Right lobe of liver (tissue), 6 donors: Measurements from ENCODE around the gene PFN3. TPM values are rescaled to one million over a fixed set of nuclear protein-coding genes. Genes with fewer than 3 reads are reported as not detected.
A peak's percentile ranks its signal among the peaks of the same experiment; 100 is the strongest.

Experiments used
- ATAC-seq, 4 donors: fragments of 200-7000 bp; cut with Tn5 transposase; one replicate each; pipeline ENCODE4 v1.9.1; 2020; ENCODE audit warnings: mild to moderate bottlenecking in 4 of 4, moderate library complexity in 4 of 4
- DNase-seq, 3 donors: peaks; one replicate each; pipeline ENCODE4 v3.0.0-alpha.2; 2020
- H3K27ac ChIP-seq, 3 donors: fragments of 200-600 bp; one replicate each; pipeline ENCODE4 v1.8.0; 2022
- H3K27me3 ChIP-seq, 2 donors: fragments of 200-600 bp; one replicate each; pipeline ENCODE4 v1.8.0; 2022
- H3K36me3 ChIP-seq, 4 donors: fragments of 200-600 bp; sonication (generic) in 1 of 4; one replicate each; pipeline versions ENCODE4 v1.5.1 to v1.8.0; 2017 to 2022; ENCODE audit warnings: control low read depth in 1 of 4
- H3K4me1 ChIP-seq, 4 donors: fragments of 200-600 bp; sonication (generic) in 1 of 4; one replicate each; pipeline versions ENCODE4 v1.5.1 to v1.8.0; 2017 to 2022; ENCODE audit warnings: control low read depth in 1 of 4
- H3K4me3 ChIP-seq, 3 donors: fragments of 200-600 bp; one replicate each; pipeline ENCODE4 v1.8.0; 2022
- H3K9me3 ChIP-seq, 4 donors: fragments of 200-600 bp; sonication (generic) in 1 of 4; one replicate each; pipeline versions ENCODE4 v1.5.1 to v1.8.0; 2017 to 2022; ENCODE audit warnings: control low read depth in 1 of 4
- CTCF ChIP-seq, 4 donors: fragments of 200-600 bp in 3 of 4; fragments of 450-650 bp in 1 of 4; IDR thresholded peaks; one replicate each; pipeline versions ENCODE4 v1.5.1 to v1.8.0; 2016 to 2022; ENCODE audit warnings: antibody characterized with exemption in 4 of 4, mild to moderate bottlenecking in 2 of 4
- POLR2A ChIP-seq: fragments of 450-650 bp; IDR thresholded peaks from one replicate; pipeline ENCODE4 v1.6.1; 2017; ENCODE audit warnings: antibody characterized with exemption, mild to moderate bottlenecking
- WGBS: methylation state at CpG from one replicate; pipeline ENCODE4 v1.1.6; 2018; ENCODE audit warnings: low coverage, low lambda C conversion rate; ENCODE audit not compliant: insufficient coverage; ENCODE audit errors: missing lambda C conversion rate; 5-methylcytosine and 5-hydroxymethylcytosine counted together
- intact Hi-C, 2 donors: fragments of 100-400 bp; cut with DNase I; formaldehyde crosslinking; loops; one replicate each; pipeline versions ENCODE4 v1.11.2 to v1.14.1; 2022
- total RNA-seq, 6 experiments: library from RNA; depleted of rRNA in 2 of 6; stranded (reverse); fragments of >200 nt in 2 of 6; fragmentation: NEBNext Ultra II Directional in 3 of 6; extraction: Animal tissue kit (Norgen Biotek cat#: 25700) in 3 of 6; gene quantifications; one replicate each; pipeline versions ENCODE4 v1.1.0 to v1.2.4, GENCODE V29; 2016 to 2023
- donor health status: DM: no; HTN: yes; CAD: no.
- donor health status: DM: no; HTN: no; CAD: no.
- donor health status: DM: no; HTN: no; CAD: no.
- donor health status: DM: no; HTN: yes; CAD: no.
- donor health status: DM: no; HTN: yes; CAD: no.

Gene PFN3
- total RNA-seq, 6 experiments from 2014 or later = not detected

- peak overlapping the region in 2 of 3 donors; percentile 94 to 95 for H3K27ac ChIP-seq
- no peak for TF ChIP-seq CTCF (IDR thresholded peaks at IDR 0.05)
- TF ChIP-seq POLR2A = no peak
- no peaks in the 10 kb centered on the region for H3K27me3 ChIP-seq
- peaks cover 0 to 79% (median 29%) of the 10 kb centered on the region in 4 donors for H3K4me1 ChIP-seq
- no peaks in the 10 kb centered on the region for H3K9me3 ChIP-seq
- peak overlapping the region; percentile 52 to 64 (median 57) for H3K4me3 ChIP-seq
- WGBS = 27% methylated on average over 1 of the region's 12 CpGs
- DNase-seq (peak in 2 of 3 donors; percentile 65 to 71), ATAC-seq (no peak)
- no peaks in the 10 kb centered on the region for H3K36me3 ChIP-seq
- intact Hi-C loops = no loop called here
Observed at GRCh38 chr5:177372034-177372896, 28.2 kb downstream of the PFN3 start.

GRCh38 chr5:177371120-177372033, 29.1 kb downstream of the PFN3 start:
- intact Hi-C loops = no loop called here
- H3K9me3 ChIP-seq = no peaks in the 10 kb centered on the region
- peak in 1 of 3 donors; percentile 56 for DNase-seq
- no peaks in the 10 kb centered on the region for H3K27me3 ChIP-seq
- H3K4me3 ChIP-seq = peak overlapping the region; percentile 52 to 64 (median 57)
- peak overlapping the region; percentile 29 to 95 (median 94) for H3K27ac ChIP-seq
- no peak for ATAC-seq
- TF ChIP-seq CTCF (IDR thresholded peaks at IDR 0.05) (no peak), POLR2A (no peak)
- no peaks in the 10 kb centered on the region for H3K36me3 ChIP-seq
- WGBS = 30% methylated on average over 5 of the region's 26 CpGs
- H3K4me1 ChIP-seq = peaks cover 0 to 73% (median 26%) of the 10 kb centered on the region in 4 donors

- Histone ChIP-seq H3K36me3 (no peaks in the 10 kb centered on the region), H3K27ac (peak overlapping the region; percentile 20 to 94 (median 51)), H3K27me3 (no peaks in the 10 kb centered on the region), H3K4me1 (peaks cover 0 to 78% (median 29%) of the 10 kb centered on the region in 4 donors), H3K9me3 (no peaks in the 10 kb centered on the region), H3K4me3 (peak overlapping the region; percentile 52 to 64 (median 57))
- DNase-seq = peak; percentile 94 to 98 (median 97)
- TF ChIP-seq POLR2A (no peak), CTCF (IDR thresholded peaks at IDR 0.05) (peak; percentile 40 to 69 (median 60))
- WGBS = 54% methylated on average over 6 of the region's 42 CpGs
- ATAC-seq = peak; percentile 66 to 78 (median 72)
- intact Hi-C loops = no loop called here
Observed at GRCh38 chr5:177370488-177371119, 29.9 kb downstream of the PFN3 start.
